ENCODE measurements around the gene BNIP3.
"Not testable (repeated sequence)": the region's sequence is repeated elsewhere in the genome, so short reads cannot be mapped to it uniquely, and the experiment has no call there.

Gene BNIP3

DNA sequence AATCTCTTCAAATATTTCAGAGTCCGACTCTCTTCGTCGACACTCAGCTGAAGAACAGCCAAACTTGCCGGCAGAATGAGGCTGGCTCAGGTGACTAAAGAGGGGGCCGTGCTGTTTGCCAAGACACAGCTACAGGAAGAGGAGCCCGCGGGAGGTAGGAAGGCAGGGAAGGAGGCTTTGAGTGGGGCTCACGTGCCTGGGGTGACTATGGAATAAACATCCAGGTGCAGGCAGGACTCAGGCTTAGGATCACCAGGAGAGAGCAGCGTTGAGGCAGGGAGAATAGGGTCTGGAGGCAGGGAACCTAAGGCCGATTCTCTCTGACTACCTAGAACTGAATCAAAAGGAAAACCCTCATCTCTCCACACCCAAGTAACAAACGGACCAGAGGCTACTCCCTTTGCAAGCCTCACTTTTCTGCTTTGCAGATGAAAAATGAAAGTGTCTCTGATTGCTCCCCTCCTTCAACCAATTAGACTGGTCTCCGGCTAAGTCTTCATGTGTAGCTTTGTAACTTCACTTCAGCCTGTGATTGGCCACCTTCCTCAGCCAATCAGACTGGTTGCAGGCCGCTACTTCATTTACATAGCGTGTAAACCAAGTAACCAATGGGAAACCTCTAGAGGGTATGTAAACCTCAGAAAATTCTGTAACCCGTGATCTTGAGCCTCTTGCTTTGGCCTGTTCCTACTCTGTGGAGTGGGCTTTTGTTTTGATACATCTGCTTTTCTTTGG is 19.7 kb upstream of the BNIP3 start:
- DNase-seq (ENCODE audit: low spot score), result no peak

DNA sequence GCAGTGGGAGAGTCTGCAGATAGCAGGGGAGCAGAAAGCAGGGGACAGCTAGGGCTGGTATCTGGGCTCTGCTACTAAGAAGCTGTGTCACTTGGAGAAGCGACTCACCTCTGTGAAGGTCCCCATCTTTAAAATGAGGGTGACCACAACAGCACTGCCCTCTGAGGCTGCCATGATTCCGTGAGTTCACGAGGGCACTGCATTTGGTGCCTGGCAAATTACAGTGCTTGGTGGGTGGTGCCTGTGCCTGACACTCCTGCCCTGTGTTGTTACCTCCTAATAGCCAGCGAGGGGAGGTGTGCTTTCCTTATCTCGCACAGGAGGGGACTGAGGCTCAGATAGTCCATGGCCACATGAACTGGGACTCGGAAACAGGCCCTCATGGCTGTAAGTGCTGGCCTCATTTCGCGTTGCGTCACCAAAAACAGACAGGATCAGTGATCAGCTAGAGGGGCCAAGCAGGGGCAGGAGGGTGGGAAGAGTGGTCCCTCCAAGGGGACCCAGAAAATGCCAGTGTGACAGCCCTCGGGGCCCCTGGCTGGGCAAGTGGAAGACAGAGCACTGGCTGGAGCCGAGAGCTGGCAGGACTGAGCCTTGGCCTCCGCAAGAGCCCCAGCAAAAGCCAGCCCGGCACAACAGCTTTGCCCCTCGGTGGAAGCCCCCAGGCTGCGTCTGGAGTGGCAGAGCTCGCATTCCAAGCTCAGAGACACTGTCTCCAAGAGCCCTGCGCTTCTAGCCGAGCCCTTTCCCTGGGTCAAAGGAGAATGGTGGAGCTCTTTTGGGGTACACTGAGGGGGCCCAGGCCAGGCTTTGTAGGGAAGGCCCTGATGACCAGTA is 17.3 kb upstream of the BNIP3 start:
- DNase-seq (ENCODE audit: low spot score), result no peak

DNA sequence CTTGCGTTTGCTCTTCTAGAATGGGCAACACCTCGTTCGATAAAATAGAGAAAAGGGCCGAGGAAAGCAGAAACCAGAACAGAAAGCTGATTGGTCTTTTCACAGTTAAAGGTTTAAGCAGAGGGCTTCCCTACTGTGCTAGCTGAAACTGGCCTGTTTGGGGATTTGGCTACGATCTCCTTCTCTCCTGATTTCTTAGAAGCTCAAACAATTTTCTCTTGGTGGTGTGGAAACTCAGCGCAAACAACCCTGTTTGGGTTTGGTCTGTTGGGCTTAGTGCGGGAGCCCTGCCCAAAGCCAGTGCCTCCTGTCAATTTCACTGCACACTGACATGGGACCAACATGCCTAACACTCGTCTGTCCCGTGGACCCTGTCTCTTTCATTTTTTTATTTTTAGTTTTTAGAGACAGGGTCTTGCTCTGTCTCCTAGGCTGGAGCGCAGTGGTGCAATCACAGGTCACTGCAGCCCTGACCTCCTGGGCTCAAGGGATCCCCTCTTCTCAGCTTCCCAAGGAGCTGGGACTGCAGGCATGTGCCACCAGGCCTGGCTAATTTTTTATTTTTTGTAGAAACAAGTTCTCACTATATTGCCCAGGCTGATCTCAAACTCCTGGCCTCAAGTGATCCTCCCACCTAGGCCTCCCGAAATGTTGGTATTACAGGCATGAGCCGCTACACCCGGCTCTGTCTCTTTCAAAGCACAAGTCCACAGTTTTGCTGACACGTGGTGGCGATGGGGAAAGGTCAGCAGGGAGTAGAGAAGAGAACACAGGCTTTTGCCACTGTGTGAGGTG is 16.5 kb upstream of the BNIP3 start:
- no peak for DNase-seq (ENCODE audit: low spot score)

DNA sequence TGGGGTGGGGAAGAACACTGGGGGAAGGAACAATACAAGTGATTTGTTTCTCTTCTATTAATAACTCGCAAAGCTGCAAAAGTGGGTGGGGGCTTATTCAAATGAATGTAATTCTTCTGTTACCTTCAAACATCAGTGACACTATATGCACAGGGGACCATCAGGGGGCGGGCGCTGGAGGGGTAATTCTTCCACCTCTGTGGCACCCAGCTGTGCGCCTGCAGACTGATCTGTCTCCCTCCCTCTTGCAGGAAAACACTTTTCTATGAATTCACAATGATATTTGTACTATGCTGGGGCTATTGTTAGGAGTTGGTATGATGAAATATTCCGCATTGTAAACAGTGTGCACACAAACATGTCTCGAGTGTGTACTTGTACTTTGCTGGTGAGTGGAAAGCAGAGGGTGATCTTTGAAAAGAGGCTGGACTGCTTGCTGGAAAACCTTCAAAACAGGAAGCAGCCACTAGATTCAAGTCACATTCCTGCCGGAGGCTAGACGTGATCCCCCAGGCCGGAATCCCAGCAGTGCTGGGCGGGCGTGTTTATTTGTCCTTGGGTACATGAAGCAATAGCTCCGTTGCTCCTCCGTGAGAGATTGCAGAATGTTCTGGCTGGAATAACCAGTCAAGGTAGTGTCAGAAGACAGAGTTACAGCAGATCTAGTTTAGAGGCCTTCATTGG is 15.8 kb upstream of the BNIP3 start:
- no peak for DNase-seq (ENCODE audit: low spot score)

DNA sequence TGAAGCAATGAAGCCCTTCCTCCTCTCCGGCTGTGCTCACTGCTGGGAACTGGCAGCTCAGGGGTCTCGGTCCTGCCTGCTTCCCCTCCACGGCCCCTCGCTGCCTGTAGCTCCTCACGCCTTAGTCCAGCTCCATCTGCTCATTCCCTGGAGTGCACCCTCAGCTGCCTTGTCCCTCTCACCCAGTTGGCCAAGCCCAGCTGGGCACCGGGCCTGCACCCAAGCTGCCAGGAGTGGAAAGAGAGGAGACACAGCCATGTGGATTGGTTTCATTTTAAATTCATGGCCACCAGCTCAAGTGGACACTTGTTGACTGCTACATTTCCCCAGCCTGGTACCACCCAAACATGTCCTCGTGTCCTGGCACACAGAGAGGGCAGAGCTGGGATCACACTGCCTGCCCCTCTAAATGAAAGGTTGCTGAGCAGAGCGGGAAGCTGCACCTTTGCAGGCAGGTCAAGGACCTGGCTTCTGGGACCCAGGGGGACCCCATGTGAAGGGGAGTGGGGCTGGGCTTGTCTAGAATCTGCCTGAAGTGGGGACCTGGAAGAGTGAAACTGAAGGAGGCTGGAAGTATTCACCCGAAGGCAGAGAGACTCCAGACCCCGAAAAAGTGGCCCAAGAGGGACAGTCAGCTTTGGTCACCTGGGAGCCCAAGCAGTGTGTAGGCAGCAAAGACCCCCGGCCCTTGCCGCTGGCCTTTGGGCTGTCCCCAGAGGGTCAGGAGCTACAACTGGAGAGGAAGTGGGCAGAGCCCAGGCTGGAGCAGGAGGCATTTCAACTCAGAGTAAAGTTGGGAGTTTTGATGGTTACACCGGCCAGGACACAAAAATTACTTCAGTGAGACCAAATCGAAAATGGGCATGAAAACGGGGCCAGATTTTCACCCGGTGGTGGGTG is 15.0 kb upstream of the BNIP3 start:
- no peak for DNase-seq (ENCODE audit: low spot score)

DNA sequence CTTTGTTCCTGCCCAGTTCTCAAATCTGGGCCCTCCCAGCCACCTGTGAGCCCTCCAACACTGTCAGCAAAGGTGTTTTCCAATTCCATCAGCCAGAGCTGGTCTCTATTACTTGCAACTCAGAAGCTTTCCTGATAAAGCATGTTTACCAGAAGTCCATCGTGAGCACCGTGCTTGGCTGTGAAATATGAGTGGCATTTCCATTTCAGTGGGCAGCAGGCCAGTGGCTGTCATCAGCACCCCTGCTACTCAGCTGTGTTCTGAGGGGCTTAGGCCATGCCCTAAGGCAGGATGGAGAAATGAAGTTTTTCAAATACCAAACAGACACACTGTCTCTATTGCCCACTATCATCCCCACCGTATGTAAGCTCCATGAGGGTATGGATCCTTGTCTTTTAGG is 12.7 kb upstream of the BNIP3 start:
- DNase-seq (ENCODE audit: low spot score), result no peak

DNA sequence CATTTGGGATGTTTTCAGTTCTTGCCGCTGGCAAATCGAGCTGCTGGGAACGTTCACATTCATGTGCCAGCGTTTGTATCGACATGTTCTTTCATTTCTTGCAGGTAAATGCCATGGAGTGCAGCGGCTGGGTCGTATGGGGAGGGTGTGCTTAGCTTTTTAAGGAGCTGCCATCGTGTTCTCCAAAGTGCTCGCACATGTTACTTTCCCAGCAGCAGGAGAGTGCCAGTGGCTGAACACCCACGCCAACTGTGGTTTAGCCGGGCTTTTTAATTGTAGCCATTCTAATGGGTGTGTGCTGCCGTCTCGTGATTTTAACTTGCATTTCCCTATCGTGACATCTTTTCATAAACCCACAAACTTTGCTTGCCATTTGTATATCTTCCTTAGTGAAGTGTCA is 11.6 kb upstream of the BNIP3 start:
- no peak for DNase-seq (ENCODE audit: low spot score)

DNA sequence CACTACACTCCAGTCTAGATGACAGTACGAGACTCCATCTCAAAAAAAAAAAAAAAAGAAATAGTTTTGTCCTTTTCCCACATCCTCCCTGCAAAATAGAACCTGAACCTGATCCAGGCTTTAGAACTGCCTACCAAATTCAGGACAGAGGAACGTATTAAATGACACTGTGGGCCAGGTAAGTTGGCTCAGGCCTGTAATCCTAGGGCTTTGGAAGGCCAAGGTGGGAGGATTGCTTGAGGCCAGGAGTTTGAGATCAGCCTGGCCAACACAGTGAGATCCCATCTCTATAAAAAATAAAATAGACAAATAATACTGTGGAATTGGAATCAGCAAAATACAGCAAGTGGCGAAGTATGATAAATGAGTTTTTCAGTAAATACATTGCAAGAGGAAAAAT is 10.0 kb upstream of the BNIP3 start:
- no peak for DNase-seq (ENCODE audit: low spot score)

DNA sequence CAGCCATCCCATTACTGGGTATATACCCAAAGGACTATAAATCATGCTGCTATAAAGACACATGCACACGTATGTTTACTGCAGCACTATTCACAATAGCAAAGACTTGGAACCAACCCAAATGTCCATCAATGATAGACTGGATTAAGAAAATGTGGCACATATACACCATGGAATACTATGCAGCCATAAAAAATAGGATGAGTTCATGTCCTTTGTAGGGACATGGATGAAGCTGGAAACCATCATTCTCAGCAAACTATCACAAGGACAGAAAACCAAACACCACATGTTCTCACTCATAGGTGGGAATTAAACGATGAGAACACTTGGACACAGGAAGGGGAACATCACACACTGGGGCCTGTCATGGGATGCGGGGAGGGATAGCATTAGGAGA is 6.1 kb upstream of the BNIP3 start:
- DNase-seq (ENCODE audit: low spot score), result not testable (repeated sequence)

DNA sequence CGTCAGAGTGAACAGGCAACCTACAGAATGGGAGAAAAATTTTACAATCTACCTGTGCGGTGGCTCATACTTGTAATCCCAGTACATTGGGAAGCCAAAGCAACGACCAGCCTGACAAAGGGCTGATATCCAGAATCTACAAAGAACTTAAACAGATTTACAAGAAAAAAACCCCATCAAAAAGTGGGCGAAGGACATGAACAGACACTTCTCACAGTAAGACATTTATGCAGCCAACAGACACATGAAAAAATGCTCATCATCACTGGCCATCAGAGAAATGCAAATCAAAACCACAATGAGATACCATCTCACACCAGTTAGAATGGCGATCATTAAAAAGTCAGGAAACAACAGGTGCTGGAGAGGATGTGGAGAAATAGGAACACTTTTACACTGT is 5.6 kb upstream of the BNIP3 start:
- DNase-seq (ENCODE audit: low spot score), result not testable (repeated sequence)

DNA sequence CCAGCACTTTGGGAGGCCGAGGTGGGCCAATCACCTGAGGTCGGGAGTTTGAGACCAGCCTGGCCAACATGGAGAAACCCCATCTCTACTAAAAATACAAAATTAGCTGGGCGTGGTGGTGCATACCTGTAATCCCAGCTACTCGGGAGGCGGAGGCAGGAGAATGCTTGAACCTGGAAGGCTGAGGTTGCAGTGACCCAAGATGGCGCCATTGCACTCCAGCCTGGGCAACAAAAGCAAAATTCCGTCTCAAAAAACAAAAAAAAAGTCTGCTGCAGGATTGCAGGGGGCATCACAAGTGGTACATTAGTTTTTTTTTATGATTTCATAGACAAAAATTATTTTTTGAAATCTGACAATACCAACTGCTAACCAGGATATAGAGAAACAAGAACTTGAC is 5.1 kb upstream of the BNIP3 start:
- DNase-seq (ENCODE audit: low spot score), result not testable (repeated sequence)

DNA sequence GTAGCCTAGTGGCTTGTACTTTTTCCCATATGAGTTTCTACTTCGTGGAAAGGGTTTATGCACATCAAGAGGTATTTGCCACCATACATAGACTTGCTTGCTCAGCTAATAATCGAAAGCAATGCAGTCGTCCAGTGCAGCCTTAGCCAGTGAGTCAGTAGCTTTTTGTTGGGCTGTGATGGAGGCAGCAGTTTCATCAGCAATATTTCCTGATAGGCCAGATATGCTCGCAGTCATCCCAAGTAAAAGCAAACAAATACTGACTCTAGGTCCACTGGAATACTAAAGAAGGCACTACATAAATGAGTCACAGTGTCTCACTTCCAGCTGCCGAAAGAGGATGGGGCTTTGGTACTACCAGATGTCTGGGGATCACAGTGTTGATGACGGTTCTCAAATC is 2.1 kb upstream of the BNIP3 start:
- no peak for DNase-seq (ENCODE audit: low spot score)

DNA sequence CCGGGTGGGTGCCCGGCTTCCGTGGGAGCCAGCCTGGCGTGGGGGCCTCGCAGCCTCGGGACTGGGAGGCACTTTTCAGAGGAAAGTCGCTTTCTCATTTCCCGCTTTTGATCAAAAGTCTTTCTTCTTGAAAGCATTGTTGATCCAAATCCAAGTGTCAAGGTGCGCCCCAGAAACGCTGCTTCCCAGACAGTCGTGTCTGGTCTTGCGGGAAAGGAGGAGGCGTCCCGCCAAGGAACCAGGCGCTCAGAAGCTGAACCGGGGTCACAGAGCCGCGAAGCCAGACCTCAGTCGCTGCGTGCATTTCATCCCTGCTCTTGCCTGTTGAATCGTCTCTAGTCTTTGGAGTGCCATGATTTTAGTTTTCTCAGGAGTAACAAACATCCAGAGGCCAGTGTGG is 1.1 kb upstream of the BNIP3 start:
- no peak for DNase-seq (ENCODE audit: low spot score)

DNA sequence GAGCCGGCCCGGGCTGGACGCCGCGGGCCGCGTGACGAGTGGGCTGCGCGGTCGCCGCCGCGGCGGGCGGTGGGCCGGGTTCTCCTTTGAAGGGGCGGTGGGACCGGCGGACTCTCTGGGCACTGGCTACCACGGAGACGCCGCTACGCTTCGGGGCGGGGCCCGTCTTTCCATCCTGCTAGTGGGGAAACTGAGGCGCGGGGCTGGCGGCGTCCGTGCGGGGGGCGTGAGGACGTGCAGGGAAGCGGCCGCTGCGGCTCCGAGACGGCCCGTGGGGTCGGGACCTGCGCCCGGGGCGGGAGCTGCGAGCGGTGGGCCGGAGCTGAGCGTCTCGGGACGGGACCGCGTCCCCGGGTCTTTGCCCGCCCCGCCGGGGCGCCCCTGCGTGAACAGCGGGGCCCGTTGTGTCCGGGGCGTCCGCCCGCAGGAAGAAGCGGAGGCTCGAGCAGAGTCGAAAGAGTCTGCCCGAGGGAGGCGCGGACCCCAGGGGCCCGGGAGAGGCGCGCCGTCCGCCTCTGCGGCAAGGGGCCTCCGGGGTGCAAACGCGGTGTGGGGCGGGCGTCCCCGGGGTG is 548 bp upstream of the BNIP3 start:
- no peak for DNase-seq (ENCODE audit: low spot score)

DNA sequence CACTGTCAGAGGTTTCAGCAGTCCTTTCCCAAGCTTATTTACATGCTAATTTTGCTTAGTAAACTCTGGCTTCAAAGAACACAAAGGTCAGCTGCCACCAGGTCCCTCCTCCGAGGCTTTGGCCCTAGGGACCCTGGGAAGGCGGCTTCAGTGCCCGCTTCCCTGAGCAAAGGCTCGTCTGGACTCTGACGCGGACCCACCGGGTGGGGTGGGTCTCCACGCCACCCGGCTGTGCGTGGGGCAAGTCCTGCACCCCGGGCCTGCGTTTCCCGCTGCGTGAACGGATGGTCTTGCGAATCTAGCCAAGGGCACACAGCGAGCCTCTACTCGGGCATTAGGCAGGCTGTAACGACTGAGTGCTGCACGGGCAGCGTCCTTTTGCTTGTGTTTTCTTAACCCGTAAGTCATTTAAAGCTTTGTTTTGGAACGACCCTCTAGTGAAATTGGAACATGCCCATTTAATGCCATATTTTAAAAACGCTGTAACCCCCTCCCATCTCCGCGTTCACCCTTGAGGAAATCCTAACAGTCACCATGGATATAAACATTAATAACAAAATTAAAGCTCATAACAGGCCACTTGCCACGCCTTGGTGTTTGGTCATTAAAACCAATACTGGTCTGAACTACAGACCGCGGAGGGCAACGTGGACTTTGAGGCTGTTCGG is 828 bp downstream of the BNIP3 start:
- no peak for DNase-seq (ENCODE audit: low spot score)

DNA sequence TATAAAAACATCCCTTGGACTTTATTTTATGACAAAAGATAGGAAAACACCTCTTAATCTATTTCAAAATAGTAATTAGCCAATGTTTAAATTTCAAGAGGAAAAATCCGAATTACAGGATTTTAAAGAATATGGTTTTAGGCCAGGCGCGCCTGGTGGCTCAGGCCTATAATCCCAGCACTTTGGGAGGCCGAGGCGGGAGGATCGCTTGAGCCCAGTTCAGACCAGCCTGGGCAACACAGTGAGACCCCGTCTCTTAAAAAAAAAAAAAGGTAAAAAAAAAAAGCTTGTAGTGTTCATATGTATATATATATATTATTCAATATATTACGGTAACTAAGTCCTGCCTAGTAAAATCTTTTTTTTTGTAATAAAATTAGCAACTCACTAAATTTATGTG is 1.4 kb downstream of the BNIP3 start:
- DNase-seq (ENCODE audit: low spot score), result no peak

DNA sequence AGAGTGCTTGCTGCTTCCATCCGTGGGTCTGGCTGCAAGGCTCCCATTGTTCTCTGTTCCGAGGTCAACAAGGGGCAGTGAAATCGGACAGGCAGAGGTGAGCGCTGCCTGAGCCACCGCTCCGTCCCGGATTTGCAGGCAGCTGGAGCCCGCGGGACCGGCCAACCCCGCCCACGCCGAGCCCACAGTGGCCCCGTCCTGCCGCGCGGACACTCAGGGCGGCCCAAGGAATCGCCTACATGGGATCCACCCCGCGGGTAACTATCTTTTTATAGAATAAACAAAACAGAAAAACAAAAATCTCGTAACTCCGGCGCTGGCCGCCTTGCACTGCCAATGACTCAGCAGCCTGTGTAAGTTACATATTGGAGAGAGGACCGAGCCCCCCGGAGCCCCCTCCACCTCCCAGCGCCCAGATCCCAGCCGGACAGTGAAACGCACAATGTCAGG is 1.9 kb downstream of the BNIP3 start:
- DNase-seq (ENCODE audit: low spot score), result no peak

DNA sequence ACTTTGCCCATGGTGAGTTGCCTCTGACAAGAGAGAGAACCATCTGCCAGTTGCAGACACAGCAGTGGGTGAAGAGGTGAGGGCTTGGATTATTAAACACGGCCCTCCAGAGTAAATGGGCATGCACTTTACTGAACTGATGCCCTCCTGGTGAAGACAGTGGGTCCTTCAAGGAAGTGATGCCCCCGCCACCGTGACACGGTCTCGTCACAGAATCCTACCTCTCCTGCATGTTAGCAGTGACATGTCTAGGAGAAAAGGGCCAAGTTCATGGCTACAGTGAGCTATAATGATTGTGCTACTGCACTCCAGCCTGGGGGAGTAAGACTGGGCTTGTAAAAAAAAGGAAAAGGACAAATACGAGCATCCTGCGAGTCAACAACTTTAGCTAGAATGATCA is 2.4 kb downstream of the BNIP3 start:
- DNase-seq (ENCODE audit: low spot score), result no peak

DNA sequence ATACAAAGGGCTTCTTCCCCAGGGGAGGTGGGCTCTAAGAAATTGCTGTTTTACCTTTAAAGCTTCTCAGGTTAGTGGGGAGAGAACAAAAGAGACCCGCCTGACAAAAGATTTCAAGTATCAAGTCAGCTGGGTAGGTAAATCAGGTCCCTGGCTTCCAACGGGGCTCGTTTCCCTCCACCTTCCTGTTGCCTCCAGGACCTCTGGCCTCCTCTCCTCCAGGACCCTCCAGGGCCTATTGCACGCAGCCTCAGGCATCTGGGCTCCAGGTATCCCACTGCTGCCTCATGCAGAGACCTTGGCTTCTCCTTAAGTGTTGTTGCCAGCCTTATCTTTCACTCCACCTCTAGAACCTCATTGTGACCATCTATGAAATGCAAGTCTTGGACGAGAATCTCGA is 2.9 kb downstream of the BNIP3 start:
- DNase-seq (ENCODE audit: low spot score), result no peak

DNA sequence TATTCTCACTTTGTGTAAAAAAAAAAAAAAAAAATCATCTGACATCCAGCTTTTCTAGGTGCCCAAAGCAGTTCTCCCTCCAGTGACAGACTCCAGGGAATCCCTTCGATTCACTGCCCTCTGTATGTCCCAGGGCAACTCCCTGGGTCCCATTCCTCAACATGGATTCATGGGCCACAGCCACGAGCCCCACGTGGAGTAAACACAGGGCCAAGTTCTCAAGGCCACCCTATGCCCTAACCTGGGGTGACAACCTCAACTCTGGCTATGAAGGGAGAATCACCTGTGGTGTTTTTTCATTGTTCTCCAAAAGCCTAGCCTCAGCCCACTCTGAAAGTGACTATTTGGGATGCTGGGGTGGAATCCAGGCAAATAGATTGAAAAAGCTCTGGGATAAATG is 3.4 kb downstream of the BNIP3 start:
- DNase-seq (ENCODE audit: low spot score), result no peak

Data from activated CD4-positive, alpha-beta T cell treated with anti-CD3 and anti-CD28 coated beads, Interleukin-2, Interleukin-4, amounts not matched to agents 100 ng/mL and 50 ng/mL, durations not matched to agents 16 hours and 8 hours (primary cell).